GM12878 (cell line): ENCODE data around the gene ANKRD33B. TPM values are rescaled to one million over a fixed set of nuclear protein-coding genes. Genes with fewer than 3 reads are reported as not detected.
A peak's percentile ranks its signal among the peaks of the same experiment; 100 is the strongest.

Source experiments
- ATAC-seq: fragments of 200-7000 bp; cut with Tn5 transposase; 3 replicates; pipeline ENCODE4 v1.9.1; 2020; ENCODE audit warnings: mild to moderate bottlenecking, moderate library complexity
- BruUV-seq: library from RNA; stranded (reverse); fragments of 400-500 nt; replicated peaks from 2 replicates; lab custom pipeline; 2021; lab: Mats Ljungman, UMichigan
- CTCF ChIA-PET: fragments of 300-600 bp; sonication (Branson Sonifier 250); formaldehyde crosslinking; extraction: SDS; loops from one replicate; lab custom pipeline; 2021; ENCODE audit warnings: inconsistent platforms; lab: Yijun Ruan, JAX
- POLR2A ChIA-PET: fragments of 350-600 bp; formaldehyde crosslinking; extraction: SDS; loops from one replicate; lab custom pipeline; 2021; ENCODE audit warnings: inconsistent platforms; lab: Charles Lee
- RAD21 ChIA-PET: fragments of 300-600 bp; sonication (Branson Sonifier 250); formaldehyde crosslinking; loops from one replicate; lab custom pipeline; 2023; ENCODE audit warnings: antibody characterized with exemption; ENCODE audit not compliant: unreplicated experiment; lab: Charles Lee
- SMC1A ChIA-PET: fragments of 300-600 bp; sonication (Branson Sonifier 250); formaldehyde crosslinking; loops from one replicate; lab custom pipeline; 2023; ENCODE audit not compliant: unreplicated experiment, uncharacterized antibody; lab: Charles Lee
- DNase-seq: peaks from one replicate; pipeline ENCODE4 v3.0.0-alpha.2; 2011; ENCODE audit warnings: low read depth, low spot score
- FAIRE-seq: peaks from 3 replicates; lab custom pipeline; 2011; peaks lifted over from hg19 to GRCh38; lab: Jason Lieb, UNC
- H2AFZ ChIP-seq: 2 replicates; pipeline ENCODE4 v1.6.0; 2011; ENCODE audit warnings: low read depth, low read length, control low read depth; ENCODE audit not compliant: control insufficient read depth
- H3K27ac ChIP-seq: 2 replicates; pipeline ENCODE4 v1.5.1; 2011; ENCODE audit warnings: control low read depth; ENCODE audit not compliant: control insufficient read depth, insufficient read depth
- H3K27me3 ChIP-seq, 2 experiments: replicated peaks in 1 of 2; 2 replicates each; pipeline versions ENCODE4 v1.6.0 to v1.6.1; 2011; ENCODE audit warnings: low read length in 1 of 2; ENCODE audit not compliant: control insufficient read depth in 2 of 2, insufficient read depth in 2 of 2
- H3K36me3 ChIP-seq, 2 experiments: 2 replicates each; pipeline ENCODE4 v1.5.1; 2011; ENCODE audit warnings: low read length in 1 of 2; ENCODE audit not compliant: control insufficient read depth in 2 of 2, insufficient read depth in 2 of 2
- H3K4me1 ChIP-seq: 2 replicates; pipeline ENCODE4 v1.6.1; 2011; ENCODE audit warnings: mild to moderate bottlenecking, low read length, moderate library complexity, mixed read lengths; ENCODE audit not compliant: control insufficient read depth, insufficient read depth
- H3K4me2 ChIP-seq: 2 replicates; pipeline ENCODE4 v1.6.0; 2011; ENCODE audit warnings: control low read depth; ENCODE audit not compliant: control insufficient read depth, insufficient read depth
- H3K4me3 ChIP-seq: fragments of 200-600 bp; sonication (generic); 2 replicates; pipeline ENCODE4 v1.5.1; 2016
- H3K79me2 ChIP-seq: 2 replicates; pipeline ENCODE4 v1.6.0; 2011; ENCODE audit warnings: low read length; ENCODE audit not compliant: control insufficient read depth, insufficient read depth
- H3K9ac ChIP-seq: 2 replicates; pipeline ENCODE4 v1.8.0; 2011; ENCODE audit warnings: low read length, control low read depth, mixed read lengths; ENCODE audit not compliant: control insufficient read depth, insufficient read depth
- H3K9me3 ChIP-seq: replicated peaks from 3 replicates; pipeline ENCODE4 v1.5.1; 2011; ENCODE audit warnings: mild to moderate bottlenecking, low read length; ENCODE audit not compliant: control insufficient read depth, insufficient read depth
- H4K20me1 ChIP-seq: 2 replicates; pipeline ENCODE4 v1.6.0; 2011; ENCODE audit not compliant: control insufficient read depth, insufficient read depth
- BMI1 ChIP-seq: fragments of 450-650 bp; IDR thresholded peaks from 2 replicates; pipeline ENCODE4 v1.6.1; 2016; ENCODE audit warnings: mild to moderate bottlenecking, moderate library complexity, borderline replicate concordance
- EZH2 ChIP-seq: IDR thresholded peaks from 2 replicates; pipeline ENCODE4 v1.6.1; 2012; ENCODE audit warnings: low read depth, mild to moderate bottlenecking, control low read depth, inconsistent platforms, low read length, borderline replicate concordance; ENCODE audit not compliant: control insufficient read depth
- HDAC2 ChIP-seq: fragments of 200-600 bp; sonication (generic); IDR thresholded peaks from 2 replicates; pipeline ENCODE4 v1.6.1; 2017
- LARP7 ChIP-seq: fragments of 450-650 bp; IDR thresholded peaks from 2 replicates; pipeline ENCODE4 v1.6.1; 2017; ENCODE audit warnings: mild to moderate bottlenecking
- MTA3 ChIP-seq: IDR thresholded peaks from 2 replicates; pipeline ENCODE4 v1.6.1; 2012; ENCODE audit warnings: low read length, inconsistent platforms, borderline replicate concordance
- NFYB ChIP-seq: IDR thresholded peaks from 2 replicates; pipeline ENCODE4 v1.6.1; 2011; ENCODE audit warnings: low read depth, mild to moderate bottlenecking, low read length, improper control_type of control experiment, moderate library complexity; ENCODE audit not compliant: insufficient read depth
- NRF1 ChIP-seq: conservative IDR thresholded peaks from 2 replicates; pipeline ENCODE4 v1.6.1; 2011; ENCODE audit warnings: mild to moderate bottlenecking, low read depth, low read length, improper control_type of control experiment
- POLR2AphosphoS5 ChIP-seq: IDR thresholded peaks from 2 replicates; pipeline ENCODE4 v1.6.1; 2011; ENCODE audit warnings: mild to moderate bottlenecking, low read length, inconsistent platforms
- RCOR1 ChIP-seq: conservative IDR thresholded peaks from 2 replicates; pipeline ENCODE4 v1.6.1; 2012; ENCODE audit warnings: low read depth, low read length, improper control_type of control experiment
- SPI1 ChIP-seq: IDR thresholded peaks from 2 replicates; pipeline ENCODE4 v1.6.1; 2011; ENCODE audit warnings: low read depth, mild to moderate bottlenecking, low read length, moderate library complexity, borderline replicate concordance; ENCODE audit not compliant: insufficient read depth
- USF2 ChIP-seq: IDR thresholded peaks from 2 replicates; pipeline ENCODE4 v1.6.1; 2011; ENCODE audit warnings: low read depth, low read length, improper control_type of control experiment, borderline replicate concordance
- ZNF207 ChIP-seq: fragments of 450-650 bp; IDR thresholded peaks from 2 replicates; pipeline ENCODE4 v1.6.1; 2014; ENCODE audit warnings: antibody characterized with exemption, mild to moderate bottlenecking, borderline replicate concordance
- WGBS: methylation state at CpG from one replicate; pipeline ENCODE4 v1.1.6; 2016; ENCODE audit warnings: low lambda C conversion rate; ENCODE audit not compliant: insufficient replicate concordance, insufficient coverage; ENCODE audit errors: missing lambda C conversion rate; 5-methylcytosine and 5-hydroxymethylcytosine counted together
- in situ Hi-C: fragments of 300-500 bp; cut with MboI; formaldehyde crosslinking; loops from 9 replicates; pipeline ENCODE4 v1.14.3; 2018; ENCODE audit warnings: mixed read lengths
- intact Hi-C: fragments of 100-400 bp; cut with micrococcal nuclease; formaldehyde crosslinking; loops from one replicate; pipeline ENCODE4 v1.14.2; 2022; ENCODE audit not compliant: unreplicated experiment
- polyA plus RNA-seq, 11 experiments: library from polyadenylated mRNA; depleted of rRNA in 4 of 11; unstranded in 6 of 11; stranded (reverse) in 5 of 11; fragments of >200 nt; fragmentation: Nextera tagmentation in 4 of 11; fragmentation: Illumina TruSeq in 1 of 11; extraction: Ambion mirVana in 4 of 11; extraction: Trizol in 1 of 11; gene quantifications; 1 replicate in 1 of 11; 2 replicates in 10 of 11; pipeline versions ENCODE4 v1.2.1 to v1.2.3, GENCODE V29; 2011 to 2016; ENCODE audit warnings: inconsistent platforms in 2 of 11, missing spikeins in 2 of 11, low read depth in 1 of 11
- total RNA-seq, 4 experiments: library from RNA; depleted of rRNA in 3 of 4; stranded (reverse); fragments of >200 nt in 3 of 4; fragmentation: Illumina TruSeq in 1 of 4; extraction: Trizol in 1 of 4; gene quantifications; 2 replicates each; pipeline versions ENCODE4 v1.2.1 to v1.2.3, GENCODE V29; 2013 to 2021
- TF ChIP-seq, protein P1 (sequence below): fragments of 450-650 bp; IDR thresholded peaks from 2 replicates; pipeline ENCODE4 v1.6.1; 2017; ENCODE audit warnings: antibody characterized with exemption, mild to moderate bottlenecking, moderate library complexity

ANKRD33B gene
- total and polyA plus RNA-seq, 10 of the 15 experiments (the other 5 are each of a cell fraction or from before 2014, with no cell fraction given) = 4.9 to 61.6 (median 15.6) TPM

DNA sequence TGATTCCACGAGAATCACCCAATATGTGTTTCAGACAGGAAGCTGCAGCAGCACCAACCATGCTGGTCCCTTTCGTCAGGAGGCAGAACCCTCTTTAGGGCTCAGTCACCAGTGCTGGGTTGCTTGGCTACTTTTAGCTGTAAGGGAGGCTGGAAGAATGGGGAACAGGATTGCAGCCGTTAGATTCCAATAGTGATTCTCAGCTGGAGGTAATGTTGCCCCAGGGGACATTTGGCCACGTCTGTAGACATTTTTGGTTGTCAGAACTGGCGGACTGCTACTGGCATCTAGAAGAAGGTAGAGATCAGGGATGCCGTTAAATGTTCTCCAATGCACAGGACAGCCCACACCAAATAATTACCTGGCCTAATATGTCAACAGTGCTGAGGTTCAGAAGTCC lies 81.8 kb downstream of the ANKRD33B start:
- CTCF ChIA-PET = interaction anchor here (1.3 to 2.8 kb wide), 3 partner anchors 11 to 192 kb away, joined by 4 to 8 read pairs (median 5); no protein-coding TSS in a partner anchor
- Histone ChIP-seq H3K36me3 (peaks cover 9 to 34% of the 10 kb centered on the region in 2 experiments), H3K79me2 (peaks cover 43% of the 10 kb centered on the region), H4K20me1 (no peaks in the 10 kb centered on the region), H3K4me3 (no peak overlapping the region), H3K27ac (no peak overlapping the region), H3K27me3 (no peaks in the 10 kb centered on the region), H3K4me2 (no peak overlapping the region), H3K9ac (no peak overlapping the region), H3K9me3 (no peaks in the 10 kb centered on the region; the same call in 2 of the 3 replicates), H3K4me1 (peaks cover 13% of the 10 kb centered on the region), H2AFZ (no peak overlapping the region)
- no peak for TF ChIP-seq POLR2AphosphoS5
- TF ChIP-seq MTA3 = no peak
- no peak for TF ChIP-seq HDAC2
- TF ChIP-seq BMI1 = no peak
- no peak for TF ChIP-seq ZNF207
- no peak for DNase-seq
- RAD21 ChIA-PET = interaction anchor here (0.7 to 1.6 kb wide), 3 partner anchors 10 to 40 kb away, joined by 3 to 4 read pairs (median 4); no protein-coding TSS in a partner anchor
- no peak for FAIRE-seq
- intact Hi-C loops = no loop called here
- in situ Hi-C loops = no loop called here
- SMC1A ChIA-PET = interaction anchor here (2.2 kb wide), 1 partner anchor 9 kb away, joined by 6 read pairs; no protein-coding TSS in a partner anchor
- no TSS peak for BruUV-seq
- POLR2A ChIA-PET = interaction anchor here (1.2 to 1.4 kb wide), 2 partner anchors 10 to 12 kb away, joined by 3 to 5 read pairs; no protein-coding TSS in a partner anchor
- WGBS = 52% methylated on average over 6 of the region's 6 CpGs
- ATAC-seq = peak; percentile 29

GRCh38 chr5:10647640-10648039 lies 83.8 kb downstream of the ANKRD33B start:
- no peak overlapping the region for H3K4me2 ChIP-seq
- 96% methylated on average over 5 of the region's 5 CpGs for WGBS
- ATAC-seq (no peak), DNase-seq (no peak), FAIRE-seq (no peak)
- H3K9me3 ChIP-seq = no peaks in the 10 kb centered on the region
- no peak overlapping the region for H3K27ac ChIP-seq
- SMC1A ChIA-PET = no interaction called here
- no peaks in the 10 kb centered on the region for H3K27me3 ChIP-seq
- no peaks in the 10 kb centered on the region for H4K20me1 ChIP-seq
- CTCF ChIA-PET = no interaction called here
- H3K9ac ChIP-seq = no peak overlapping the region
- in situ Hi-C loops (no loop called here), intact Hi-C loops (no loop called here)
- RAD21 ChIA-PET = no interaction called here
- H3K4me1 ChIP-seq = peaks cover 13% of the 10 kb centered on the region
- H3K4me3 ChIP-seq = no peak overlapping the region
- peaks cover 32% of the 10 kb centered on the region for H3K79me2 ChIP-seq
- POLR2A ChIA-PET = no interaction called here
- no peak overlapping the region for H2AFZ ChIP-seq
- H3K36me3 ChIP-seq = peaks cover 16 to 38% of the 10 kb centered on the region in 2 experiments
- no TSS peak for BruUV-seq
- TF ChIP-seq LARP7 (no peak), USF2 (no peak), NFYB (no peak), SPI1 (no peak), EZH2 (no peak), RCOR1 (no peak), NRF1 (no peak)
- TF ChIP-seq, protein P1, sequence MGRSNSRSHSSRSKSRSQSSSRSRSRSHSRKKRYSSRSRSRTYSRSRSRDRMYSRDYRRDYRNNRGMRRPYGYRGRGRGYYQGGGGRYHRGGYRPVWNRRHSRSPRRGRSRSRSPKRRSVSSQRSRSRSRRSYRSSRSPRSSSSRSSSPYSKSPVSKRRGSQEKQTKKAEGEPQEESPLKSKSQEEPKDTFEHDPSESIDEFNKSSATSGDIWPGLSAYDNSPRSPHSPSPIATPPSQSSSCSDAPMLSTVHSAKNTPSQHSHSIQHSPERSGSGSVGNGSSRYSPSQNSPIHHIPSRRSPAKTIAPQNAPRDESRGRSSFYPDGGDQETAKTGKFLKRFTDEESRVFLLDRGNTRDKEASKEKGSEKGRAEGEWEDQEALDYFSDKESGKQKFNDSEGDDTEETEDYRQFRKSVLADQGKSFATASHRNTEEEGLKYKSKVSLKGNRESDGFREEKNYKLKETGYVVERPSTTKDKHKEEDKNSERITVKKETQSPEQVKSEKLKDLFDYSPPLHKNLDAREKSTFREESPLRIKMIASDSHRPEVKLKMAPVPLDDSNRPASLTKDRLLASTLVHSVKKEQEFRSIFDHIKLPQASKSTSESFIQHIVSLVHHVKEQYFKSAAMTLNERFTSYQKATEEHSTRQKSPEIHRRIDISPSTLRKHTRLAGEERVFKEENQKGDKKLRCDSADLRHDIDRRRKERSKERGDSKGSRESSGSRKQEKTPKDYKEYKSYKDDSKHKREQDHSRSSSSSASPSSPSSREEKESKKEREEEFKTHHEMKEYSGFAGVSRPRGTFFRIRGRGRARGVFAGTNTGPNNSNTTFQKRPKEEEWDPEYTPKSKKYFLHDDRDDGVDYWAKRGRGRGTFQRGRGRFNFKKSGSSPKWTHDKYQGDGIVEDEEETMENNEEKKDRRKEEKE = no peak
